ENCODE results near the gene EBP.
"Not testable (repeated sequence)": the region's sequence is repeated elsewhere in the genome, so short reads cannot be mapped to it uniquely, and the experiment has no call there.

The EBP gene

GRCh38 chrX:48496660-48497059 lies 24.9 kb upstream of the EBP start:
- DNase-seq, result no peak

- DNase-seq, result peak; percentile 27
These were observed 23.7 kb upstream of the EBP start for GRCh38 chrX:48497871-48498270.

- DNase-seq, result no peak
These were observed 23.2 kb upstream of the EBP start for GRCh38 chrX:48498374-48498809.

GRCh38 chrX:48504261-48504660 lies 17.3 kb upstream of the EBP start:
- no peak for DNase-seq

- DNase-seq, result no peak
These were observed 16.1 kb upstream of the EBP start for GRCh38 chrX:48505481-48505880.

- no peak for DNase-seq
These were observed 14.4 kb upstream of the EBP start for GRCh38 chrX:48507246-48507645.

GRCh38 chrX:48508400-48509244 lies 13.0 kb upstream of the EBP start, which contains the start of gene PORCN:
Gene PORCN, plus strand, starts transcription at chrX:48508992. Its CDS starts 829 bp downstream, at chrX:48509821.
- DNase-seq, result peak; percentile 88

GRCh38 chrX:48509245-48509590 lies 12.4 kb upstream of the EBP start:
- DNase-seq, result peak; percentile 29

GRCh38 chrX:48509619-48510018 lies 12.0 kb upstream of the EBP start:
- DNase-seq, result no peak

- peak; percentile 57 for DNase-seq
These were observed 10.0 kb upstream of the EBP start for GRCh38 chrX:48511560-48511959.

- no peak for DNase-seq
These were observed 9.2 kb upstream of the EBP start for GRCh38 chrX:48512371-48512935.

GRCh38 chrX:48513670-48514069 lies 7.9 kb upstream of the EBP start:
- no peak for DNase-seq

- DNase-seq, result no peak
These were observed 7.3 kb upstream of the EBP start for GRCh38 chrX:48514126-48514806.

- no peak for DNase-seq
These were observed 6.6 kb upstream of the EBP start for GRCh38 chrX:48514868-48515460.

GRCh38 chrX:48515842-48516241 lies 5.8 kb upstream of the EBP start:
- no peak for DNase-seq

- no peak for DNase-seq
These were observed 5.3 kb upstream of the EBP start for GRCh38 chrX:48516285-48516684.

- no peak for DNase-seq
These were observed 4.6 kb upstream of the EBP start for GRCh38 chrX:48516987-48517386.

GRCh38 chrX:48519481-48519880 lies 2.1 kb upstream of the EBP start:
- not testable (repeated sequence) for DNase-seq

GRCh38 chrX:48520455-48520854 lies 1.2 kb upstream of the EBP start:
- no peak for DNase-seq

- peak; percentile 81 for DNase-seq
These were observed 644 bp upstream of the EBP start for GRCh38 chrX:48520976-48521352.

GRCh38 chrX:48522291-48522690 lies 683 bp downstream of the EBP start:
- no peak for DNase-seq

- no peak for DNase-seq
These were observed 2.1 kb downstream of the EBP start for GRCh38 chrX:48523682-48524081.

- not testable (repeated sequence) for DNase-seq
These were observed 4.2 kb downstream of the EBP start for GRCh38 chrX:48525853-48526252.

GRCh38 chrX:48530736-48531135 lies 9.1 kb downstream of the EBP start:
- DNase-seq, result no peak
